Dendritic cell treated with granulocyte-macrophage colony-stimulating factor and Interleukin-4, amounts not matched to agents 40 ng/mL and 50 ng/mL, for 4 days (primary cell): ENCODE results near the gene RSRC1.
A peak's percentile ranks its signal among the peaks of the same experiment; 100 is the strongest.

ENCODE experiments used
- H3K27ac Mint-ChIP-seq: one replicate; pipeline ENCODE4 v1.8.0; 2022; ENCODE audit warnings: mild to moderate bottlenecking, mixed read lengths
- H3K27me3 Mint-ChIP-seq: one replicate; pipeline ENCODE4 v1.8.0; 2022; ENCODE audit warnings: mild to moderate bottlenecking, mixed read lengths
- H3K36me3 Mint-ChIP-seq: one replicate; pipeline ENCODE4 v1.8.0; 2022; ENCODE audit warnings: low read depth, mixed read lengths
- H3K4me1 Mint-ChIP-seq: one replicate; pipeline ENCODE4 v1.8.0; 2022; ENCODE audit warnings: low read depth, mixed read lengths
- H3K4me3 Mint-ChIP-seq: one replicate; pipeline ENCODE4 v1.8.0; 2022; ENCODE audit warnings: mild to moderate bottlenecking, moderate library complexity, mixed read lengths
- H3K9me3 Mint-ChIP-seq: one replicate; pipeline ENCODE4 v1.8.0; 2022; ENCODE audit warnings: mixed read lengths
- intact Hi-C: fragments of 100-400 bp; cut with micrococcal nuclease; formaldehyde crosslinking; loops from one replicate; pipeline ENCODE4 v1.15.0; 2022

RSRC1 gene

GRCh38 chr3:158568784-158569183 is 458.9 kb downstream of the RSRC1 start:
- Mint-ChIP-seq H3K36me3 (peaks cover 5% of the 10 kb centered on the region), H3K9me3 (peaks cover 9% of the 10 kb centered on the region), H3K27ac (no peak overlapping the region), H3K4me3 (no peak overlapping the region), H3K4me1 (peaks cover 9% of the 10 kb centered on the region), H3K27me3 (peaks cover 39% of the 10 kb centered on the region)
- intact Hi-C loops, result no loop called here

- intact Hi-C loops, result no loop called here
- H3K27me3 Mint-ChIP-seq, result peaks cover 39% of the 10 kb centered on the region
- no peak overlapping the region for H3K27ac Mint-ChIP-seq
- no peak overlapping the region for H3K4me3 Mint-ChIP-seq
- peaks cover 9% of the 10 kb centered on the region for H3K4me1 Mint-ChIP-seq
- peaks cover 5% of the 10 kb centered on the region for H3K36me3 Mint-ChIP-seq
- peaks cover 9% of the 10 kb centered on the region for H3K9me3 Mint-ChIP-seq
Measured at GRCh38 chr3:158569794-158570193, 459.9 kb downstream of the RSRC1 start.

GRCh38 chr3:158570999-158571702 is 461.3 kb downstream of the RSRC1 start, which contains the start of gene MLF1:
TSS of gene MLF1 (plus strand) at chr3:158571194. CDS start at chr3:158571301, 107 bp downstream.
- intact Hi-C loops, result no loop called here
- Mint-ChIP-seq H3K27ac (peak within 1 kb of the TSS; percentile 72), H3K27me3 (peaks cover 37% of the 10 kb centered on the region)

GRCh38 chr3:158571969-158572765 is 462.3 kb downstream of the RSRC1 start:
- Mint-ChIP-seq H3K27ac (no peak overlapping the region), H3K4me3 (no peak overlapping the region), H3K4me1 (peaks cover 9% of the 10 kb centered on the region), H3K9me3 (peaks cover 9% of the 10 kb centered on the region), H3K36me3 (peaks cover 5% of the 10 kb centered on the region), H3K27me3 (peaks cover 37% of the 10 kb centered on the region)
- intact Hi-C loops, result no loop called here

More at GRCh38 chr3:158570999-158571702, 461.3 kb downstream of the RSRC1 start, which contains the start of gene MLF1:
- Mint-ChIP-seq H3K4me1 (peaks cover 9% of the 10 kb centered on the region), H3K9me3 (peaks cover 9% of the 10 kb centered on the region), H3K4me3 (peak within 1 kb of the TSS; percentile 73), H3K36me3 (peaks cover 5% of the 10 kb centered on the region)

GRCh38 chr3:158572766-158573060 is 462.8 kb downstream of the RSRC1 start:
- intact Hi-C loops, result no loop called here
- Mint-ChIP-seq H3K4me1 (peaks cover 9% of the 10 kb centered on the region), H3K36me3 (peaks cover 5% of the 10 kb centered on the region), H3K27me3 (peaks cover 37% of the 10 kb centered on the region), H3K9me3 (peaks cover 9% of the 10 kb centered on the region), H3K4me3 (no peak overlapping the region), H3K27ac (no peak overlapping the region)

GRCh38 chr3:158573714-158574113 is 463.8 kb downstream of the RSRC1 start:
- Mint-ChIP-seq H3K4me1 (peaks cover 9% of the 10 kb centered on the region), H3K27me3 (peaks cover 35% of the 10 kb centered on the region), H3K27ac (no peak overlapping the region), H3K4me3 (no peak overlapping the region), H3K36me3 (peaks cover 5% of the 10 kb centered on the region), H3K9me3 (peaks cover 9% of the 10 kb centered on the region)
- intact Hi-C loops, result no loop called here

- intact Hi-C loops, result no loop called here
- H3K27ac Mint-ChIP-seq, result no peak overlapping the region
- H3K36me3 Mint-ChIP-seq, result peaks cover 5% of the 10 kb centered on the region
- peaks cover 9% of the 10 kb centered on the region for H3K4me1 Mint-ChIP-seq
- H3K4me3 Mint-ChIP-seq, result no peak overlapping the region
- H3K9me3 Mint-ChIP-seq, result peaks cover 9% of the 10 kb centered on the region
- peaks cover 30% of the 10 kb centered on the region for H3K27me3 Mint-ChIP-seq
Measured at GRCh38 chr3:158574646-158575045, 464.8 kb downstream of the RSRC1 start.

GRCh38 chr3:158590223-158590622 is 480.3 kb downstream of the RSRC1 start:
- Mint-ChIP-seq H3K36me3 (no peaks in the 10 kb centered on the region), H3K27me3 (peaks cover 1% of the 10 kb centered on the region), H3K4me3 (no peak overlapping the region), H3K4me1 (no peaks in the 10 kb centered on the region), H3K9me3 (no peaks in the 10 kb centered on the region), H3K27ac (no peak overlapping the region)
- intact Hi-C loops, result no loop called here
